MM.1S (cell line): ENCODE measurements around the gene MED25.

Source experiments
- DNase-seq: peaks from one replicate; pipeline ENCODE4 v3.0.0-alpha.2; 2015
- H2AFZ ChIP-seq: fragments of 300-600 bp; sonication (generic); 2 replicates; pipeline ENCODE4 v1.6.0; 2016; ENCODE audit warnings: antibody characterized with exemption, low read length
- H3F3A ChIP-seq: fragments of 300-600 bp; sonication (generic); 2 replicates; pipeline ENCODE4 v1.6.1; 2016; ENCODE audit warnings: mild to moderate bottlenecking, antibody characterized with exemption, low read length, moderate library complexity, mixed read lengths; ENCODE audit not compliant: insufficient read depth
- H3K27ac ChIP-seq: fragments of 300-600 bp; sonication (generic); 2 replicates; pipeline ENCODE4 v1.5.1; 2016; ENCODE audit warnings: mild to moderate bottlenecking, low read length
- H3K27me3 ChIP-seq: fragments of 300-600 bp; sonication (generic); replicated peaks from 2 replicates; pipeline ENCODE4 v1.6.0; 2016; ENCODE audit warnings: low read length; ENCODE audit not compliant: insufficient read depth
- H3K36me3 ChIP-seq: fragments of 300-600 bp; sonication (generic); replicated peaks from 2 replicates; pipeline ENCODE4 v1.6.1; 2016; ENCODE audit warnings: mild to moderate bottlenecking, low read length, mixed read lengths; ENCODE audit not compliant: insufficient read depth
- H3K4me1 ChIP-seq: fragments of 300-600 bp; sonication (generic); 2 replicates; pipeline ENCODE4 v1.6.1; 2016; ENCODE audit warnings: low read length, mixed read lengths
- H3K4me2 ChIP-seq: fragments of 300-600 bp; sonication (generic); 2 replicates; pipeline ENCODE4 v1.6.0; 2016; ENCODE audit warnings: low read depth, low read length
- H3K4me3 ChIP-seq: fragments of 300-600 bp; sonication (generic); 2 replicates; pipeline ENCODE4 v1.5.1; 2016; ENCODE audit warnings: low read length, mixed read lengths
- H3K79me2 ChIP-seq: fragments of 300-600 bp; sonication (generic); 2 replicates; pipeline ENCODE4 v1.6.1; 2016; ENCODE audit warnings: mixed run types, low read length, mixed read lengths
- H3K9ac ChIP-seq: fragments of 300-600 bp; sonication (generic); 2 replicates; pipeline ENCODE4 v1.6.1; 2016; ENCODE audit warnings: low read length, mixed read lengths
- H3K9me2 ChIP-seq: fragments of 300-600 bp; sonication (generic); replicated peaks from 2 replicates; pipeline ENCODE4 v1.6.1; 2016; ENCODE audit warnings: mild to moderate bottlenecking, low read length, mixed read lengths; ENCODE audit not compliant: insufficient read depth
- H3K9me3 ChIP-seq: fragments of 300-600 bp; sonication (generic); replicated peaks from 2 replicates; pipeline ENCODE4 v1.6.1; 2016; ENCODE audit warnings: mild to moderate bottlenecking, low read length, mixed read lengths; ENCODE audit not compliant: insufficient read depth
- H4K20me1 ChIP-seq: fragments of 300-600 bp; sonication (generic); 2 replicates; pipeline ENCODE4 v1.6.1; 2016; ENCODE audit warnings: mild to moderate bottlenecking, low read length, moderate library complexity, mixed read lengths; ENCODE audit not compliant: insufficient read depth
- EZH2 ChIP-seq: fragments of 300-600 bp; sonication (generic); optimal IDR thresholded peaks from 2 replicates; pipeline ENCODE3; 2017; ENCODE audit warnings: low read depth, mild to moderate bottlenecking, antibody characterized with exemption, low read length, mixed read lengths
- EZH2phosphoT487 ChIP-seq: fragments of 300-600 bp; sonication (generic); IDR thresholded peaks from 2 replicates; pipeline ENCODE4 v1.6.1; 2018; ENCODE audit warnings: antibody characterized with exemption, low read length
- TF ChIP-seq, protein P1 (sequence below): fragments of 300-600 bp; sonication (generic); IDR thresholded peaks from 2 replicates; pipeline ENCODE4 v1.5.1; 2016; ENCODE audit warnings: antibody characterized with exemption, low read length, mixed read lengths

MED25 gene

DNA sequence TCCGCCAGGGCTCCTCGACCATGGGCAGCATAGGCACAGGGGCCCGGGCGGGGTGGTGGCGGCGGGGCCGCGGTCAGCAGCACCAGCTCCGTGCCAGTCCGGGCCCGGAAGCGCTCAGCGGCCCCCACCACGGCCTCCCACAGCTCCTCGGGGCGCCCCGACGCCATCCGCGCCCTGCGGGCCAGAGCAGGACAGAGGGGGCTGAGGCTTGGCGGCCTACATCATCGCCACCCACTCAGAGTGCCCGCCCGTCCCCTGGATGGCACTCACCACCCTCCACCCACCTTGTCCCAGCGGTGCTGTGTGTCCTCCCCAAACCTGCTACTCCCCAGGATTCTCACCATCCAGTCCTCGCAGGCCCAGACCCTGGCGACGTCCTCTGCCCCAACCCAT is 55.0 kb downstream of the MED25 start:
- Histone ChIP-seq H4K20me1 (no peaks in the 10 kb centered on the region), H3K9me3 (no peaks in the 10 kb centered on the region), H3K4me2 (no peak overlapping the region), H3K9me2 (no peaks in the 10 kb centered on the region), H3K4me1 (peaks cover 25% of the 10 kb centered on the region), H3K36me3 (no peaks in the 10 kb centered on the region), H3K27ac (no peak overlapping the region), H2AFZ (no peak overlapping the region), H3K27me3 (no peaks in the 10 kb centered on the region), H3K4me3 (no peak overlapping the region), H3K79me2 (peaks cover 45% of the 10 kb centered on the region), H3F3A (peaks cover 18% of the 10 kb centered on the region; the same call in 1 of the 2 replicates), H3K9ac (no peak overlapping the region)
- DNase-seq, result no peak
- TF ChIP-seq EZH2 (no peak), EZH2phosphoT487 (no peak)
- TF ChIP-seq, protein P1, sequence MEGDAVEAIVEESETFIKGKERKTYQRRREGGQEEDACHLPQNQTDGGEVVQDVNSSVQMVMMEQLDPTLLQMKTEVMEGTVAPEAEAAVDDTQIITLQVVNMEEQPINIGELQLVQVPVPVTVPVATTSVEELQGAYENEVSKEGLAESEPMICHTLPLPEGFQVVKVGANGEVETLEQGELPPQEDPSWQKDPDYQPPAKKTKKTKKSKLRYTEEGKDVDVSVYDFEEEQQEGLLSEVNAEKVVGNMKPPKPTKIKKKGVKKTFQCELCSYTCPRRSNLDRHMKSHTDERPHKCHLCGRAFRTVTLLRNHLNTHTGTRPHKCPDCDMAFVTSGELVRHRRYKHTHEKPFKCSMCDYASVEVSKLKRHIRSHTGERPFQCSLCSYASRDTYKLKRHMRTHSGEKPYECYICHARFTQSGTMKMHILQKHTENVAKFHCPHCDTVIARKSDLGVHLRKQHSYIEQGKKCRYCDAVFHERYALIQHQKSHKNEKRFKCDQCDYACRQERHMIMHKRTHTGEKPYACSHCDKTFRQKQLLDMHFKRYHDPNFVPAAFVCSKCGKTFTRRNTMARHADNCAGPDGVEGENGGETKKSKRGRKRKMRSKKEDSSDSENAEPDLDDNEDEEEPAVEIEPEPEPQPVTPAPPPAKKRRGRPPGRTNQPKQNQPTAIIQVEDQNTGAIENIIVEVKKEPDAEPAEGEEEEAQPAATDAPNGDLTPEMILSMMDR, result no peak

DNA sequence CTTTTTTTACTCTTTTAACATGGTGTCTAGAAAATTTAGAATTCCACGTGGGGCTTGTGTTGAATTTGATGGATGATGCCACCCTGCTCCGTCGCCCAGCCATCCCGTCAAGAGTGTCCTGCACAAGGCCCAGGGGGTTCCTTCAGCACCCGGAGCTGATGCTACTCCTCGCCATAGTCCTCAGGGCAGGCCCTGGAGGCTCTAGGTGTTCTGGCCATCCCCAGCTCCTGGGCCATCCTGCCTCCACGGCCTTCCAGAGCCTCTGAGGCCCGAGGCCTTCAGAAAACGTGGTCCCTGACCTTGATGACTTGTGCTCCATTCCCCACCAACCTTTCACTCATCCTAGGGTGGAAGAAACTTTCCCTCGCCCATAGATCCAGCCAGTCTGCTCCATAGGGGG is 55.7 kb downstream of the MED25 start:
- TF ChIP-seq EZH2, result no peak
- TF ChIP-seq, protein P1, result no peak
- H4K20me1 ChIP-seq, result no peaks in the 10 kb centered on the region
- H3F3A ChIP-seq, result peaks cover 11% of the 10 kb centered on the region; the same call in 1 of the 2 replicates
- DNase-seq, result no peak
- H2AFZ ChIP-seq, result no peak overlapping the region
- H3K27ac ChIP-seq, result no peak overlapping the region
- no peaks in the 10 kb centered on the region for H3K27me3 ChIP-seq
- no peak overlapping the region for H3K4me3 ChIP-seq
- no peak overlapping the region for H3K9ac ChIP-seq
- H3K79me2 ChIP-seq, result peaks cover 52% of the 10 kb centered on the region
- H3K4me2 ChIP-seq, result no peak overlapping the region
- H3K9me2 ChIP-seq, result no peaks in the 10 kb centered on the region
- no peaks in the 10 kb centered on the region for H3K36me3 ChIP-seq
- H3K9me3 ChIP-seq, result no peaks in the 10 kb centered on the region
- H3K4me1 ChIP-seq, result peaks cover 19% of the 10 kb centered on the region

DNA sequence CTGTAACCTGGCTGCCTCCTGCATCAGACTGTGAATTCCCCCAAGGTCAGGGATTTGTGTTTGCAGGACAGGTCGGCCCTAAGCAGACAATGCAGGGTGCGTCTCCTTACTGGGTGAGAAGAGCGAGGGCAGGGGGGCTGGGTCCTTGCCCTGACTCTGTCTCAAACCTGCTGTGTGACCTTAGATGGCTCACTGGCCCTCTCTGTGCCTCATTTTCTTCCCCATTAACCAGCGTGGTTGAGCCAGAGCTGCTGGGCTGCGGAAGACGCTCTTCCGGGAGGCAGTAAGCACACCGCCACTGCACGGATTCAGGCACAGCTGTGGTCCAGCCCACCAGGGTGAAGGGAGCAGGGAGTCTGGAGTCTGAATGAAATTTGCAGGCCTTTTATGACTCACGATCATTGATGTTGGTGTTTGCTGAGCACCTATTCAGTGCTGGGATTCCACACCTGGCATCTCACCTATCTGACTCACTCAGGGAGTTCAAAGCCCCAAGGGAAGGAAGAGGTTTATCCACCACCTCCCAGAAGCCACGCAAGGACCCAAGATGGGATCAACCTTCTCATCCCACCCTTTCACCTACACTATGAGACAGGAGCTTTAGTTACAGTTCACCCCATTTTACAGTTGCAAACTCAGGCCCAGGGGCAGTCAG is 56.5 kb downstream of the MED25 start:
- no peak overlapping the region for H3K27ac ChIP-seq
- H3K79me2 ChIP-seq, result peaks cover 60% of the 10 kb centered on the region
- H3K36me3 ChIP-seq, result no peaks in the 10 kb centered on the region

More for the DNA sequence above, 56.5 kb downstream of the MED25 start:
- Histone ChIP-seq H3K9ac (no peak overlapping the region; the same call in 1 of the 2 replicates), H3K4me3 (no peak overlapping the region), H3K9me3 (no peaks in the 10 kb centered on the region), H3K4me1 (peaks cover 16% of the 10 kb centered on the region), H4K20me1 (no peaks in the 10 kb centered on the region), H2AFZ (no peak overlapping the region), H3F3A (peaks cover 12% of the 10 kb centered on the region; the same call in 1 of the 2 replicates), H3K27me3 (no peaks in the 10 kb centered on the region), H3K4me2 (0 out of 2 replicates have a peak overlapping the region, but pooled peaks have one; percentile 95), H3K9me2 (no peaks in the 10 kb centered on the region)
- DNase-seq, result no peak
- TF ChIP-seq, protein P1, result no peak
- TF ChIP-seq EZH2, result no peak
